Measurements from ENCODE around the gene SMC6. TPM values are rescaled to one million over a fixed set of nuclear protein-coding genes. Genes with fewer than 3 reads are reported as not detected.

Gene SMC6
- total RNA-seq, 4 donors from 2014 or later = 31.0 to 53.6 (median 39.1) TPM

DNA sequence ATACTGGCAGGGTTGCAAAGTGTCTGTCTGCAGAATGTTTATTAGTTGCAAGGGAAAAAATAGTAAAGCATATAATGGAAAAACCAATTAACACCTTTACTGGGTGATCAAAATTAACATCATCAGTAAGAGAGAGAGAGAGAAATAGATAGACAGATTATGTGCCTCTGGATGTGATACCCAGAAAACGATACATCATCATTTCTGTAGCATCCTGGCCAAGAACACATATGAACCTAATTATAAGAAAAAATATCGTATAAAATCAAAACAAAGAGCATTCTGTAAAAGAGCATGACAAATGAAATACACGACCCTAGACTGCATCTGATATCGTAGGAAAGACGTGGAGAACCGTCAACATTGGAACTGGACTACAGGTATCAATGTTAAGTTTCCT, 64.6 kb downstream of the SMC6 start:
- H3K27me3 ChIP-seq = no peaks in the 10 kb centered on the region
- H3K9me3 ChIP-seq = no peaks in the 10 kb centered on the region
- peaks cover 0 to 56% (median 0%) of the 10 kb centered on the region in 3 donors for H3K36me3 ChIP-seq
- TF ChIP-seq, protein P1, sequence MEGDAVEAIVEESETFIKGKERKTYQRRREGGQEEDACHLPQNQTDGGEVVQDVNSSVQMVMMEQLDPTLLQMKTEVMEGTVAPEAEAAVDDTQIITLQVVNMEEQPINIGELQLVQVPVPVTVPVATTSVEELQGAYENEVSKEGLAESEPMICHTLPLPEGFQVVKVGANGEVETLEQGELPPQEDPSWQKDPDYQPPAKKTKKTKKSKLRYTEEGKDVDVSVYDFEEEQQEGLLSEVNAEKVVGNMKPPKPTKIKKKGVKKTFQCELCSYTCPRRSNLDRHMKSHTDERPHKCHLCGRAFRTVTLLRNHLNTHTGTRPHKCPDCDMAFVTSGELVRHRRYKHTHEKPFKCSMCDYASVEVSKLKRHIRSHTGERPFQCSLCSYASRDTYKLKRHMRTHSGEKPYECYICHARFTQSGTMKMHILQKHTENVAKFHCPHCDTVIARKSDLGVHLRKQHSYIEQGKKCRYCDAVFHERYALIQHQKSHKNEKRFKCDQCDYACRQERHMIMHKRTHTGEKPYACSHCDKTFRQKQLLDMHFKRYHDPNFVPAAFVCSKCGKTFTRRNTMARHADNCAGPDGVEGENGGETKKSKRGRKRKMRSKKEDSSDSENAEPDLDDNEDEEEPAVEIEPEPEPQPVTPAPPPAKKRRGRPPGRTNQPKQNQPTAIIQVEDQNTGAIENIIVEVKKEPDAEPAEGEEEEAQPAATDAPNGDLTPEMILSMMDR (IDR thresholded peaks at IDR 0.05) = no peak
- no peak for TF ChIP-seq POLR2A (IDR thresholded peaks at IDR 0.05)
- DNase-seq = no peak
- H3K4me1 ChIP-seq = no peaks in the 10 kb centered on the region
- no peak overlapping the region for H3K27ac ChIP-seq
- H3K4me3 ChIP-seq = no peak overlapping the region

DNA sequence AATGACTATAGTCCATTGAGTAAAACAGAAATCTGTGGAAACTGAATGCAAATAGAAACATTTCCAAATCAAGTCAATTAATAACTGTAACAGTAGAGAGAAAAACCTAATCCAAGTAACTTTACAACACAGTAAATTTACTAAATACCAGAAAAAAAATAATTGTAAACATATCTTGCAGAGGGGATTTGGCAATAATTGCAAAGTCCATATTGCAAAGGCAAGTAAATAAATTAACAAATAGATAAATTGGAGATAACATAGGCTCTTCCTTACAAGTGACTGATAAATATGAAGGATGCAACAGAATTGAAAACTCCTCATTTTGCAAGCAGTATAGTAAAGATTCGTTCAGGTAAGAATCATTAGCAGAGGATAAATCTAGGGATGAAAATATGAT, 65.0 kb downstream of the SMC6 start:
- no peak overlapping the region for H3K27ac ChIP-seq
- TF ChIP-seq, protein P1 (IDR thresholded peaks at IDR 0.05) = no peak
- no peak for TF ChIP-seq POLR2A (IDR thresholded peaks at IDR 0.05)
- no peaks in the 10 kb centered on the region for H3K9me3 ChIP-seq
- H3K4me3 ChIP-seq = no peak overlapping the region
- H3K27me3 ChIP-seq = no peaks in the 10 kb centered on the region
- no peaks in the 10 kb centered on the region for H3K4me1 ChIP-seq
- H3K36me3 ChIP-seq = peaks cover 0 to 57% (median 0%) of the 10 kb centered on the region in 3 donors
- DNase-seq = no peak

DNA sequence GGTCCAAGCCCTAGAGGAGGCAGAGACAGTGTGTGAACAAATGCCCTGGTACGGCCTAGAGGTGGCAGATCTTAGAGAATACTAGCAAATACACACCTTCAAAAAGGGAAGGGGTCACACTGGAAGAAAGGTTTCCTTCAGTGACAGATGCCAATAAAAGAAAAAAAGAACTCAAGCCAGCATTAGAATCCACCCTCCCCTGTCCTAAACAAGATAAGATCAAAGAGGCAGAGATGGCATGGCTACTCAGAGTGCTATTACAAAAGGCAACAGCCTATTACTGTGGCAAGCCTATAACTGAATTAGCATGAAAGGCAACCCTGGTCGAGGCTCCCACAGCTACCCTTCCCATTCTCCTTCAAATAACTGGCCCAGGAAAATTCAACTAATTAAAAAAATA, 69.6 kb downstream of the SMC6 start:
- H3K36me3 ChIP-seq = peaks cover 0 to 50% (median 0%) of the 10 kb centered on the region in 3 donors
- no peaks in the 10 kb centered on the region for H3K4me1 ChIP-seq
- H3K4me3 ChIP-seq = no peak overlapping the region
- no peaks in the 10 kb centered on the region for H3K9me3 ChIP-seq
- no peaks in the 10 kb centered on the region for H3K27me3 ChIP-seq
- TF ChIP-seq POLR2A (IDR thresholded peaks at IDR 0.05) = no peak
- TF ChIP-seq, protein P1 (IDR thresholded peaks at IDR 0.05) = no peak
- no peak for DNase-seq
- no peak overlapping the region for H3K27ac ChIP-seq

DNA sequence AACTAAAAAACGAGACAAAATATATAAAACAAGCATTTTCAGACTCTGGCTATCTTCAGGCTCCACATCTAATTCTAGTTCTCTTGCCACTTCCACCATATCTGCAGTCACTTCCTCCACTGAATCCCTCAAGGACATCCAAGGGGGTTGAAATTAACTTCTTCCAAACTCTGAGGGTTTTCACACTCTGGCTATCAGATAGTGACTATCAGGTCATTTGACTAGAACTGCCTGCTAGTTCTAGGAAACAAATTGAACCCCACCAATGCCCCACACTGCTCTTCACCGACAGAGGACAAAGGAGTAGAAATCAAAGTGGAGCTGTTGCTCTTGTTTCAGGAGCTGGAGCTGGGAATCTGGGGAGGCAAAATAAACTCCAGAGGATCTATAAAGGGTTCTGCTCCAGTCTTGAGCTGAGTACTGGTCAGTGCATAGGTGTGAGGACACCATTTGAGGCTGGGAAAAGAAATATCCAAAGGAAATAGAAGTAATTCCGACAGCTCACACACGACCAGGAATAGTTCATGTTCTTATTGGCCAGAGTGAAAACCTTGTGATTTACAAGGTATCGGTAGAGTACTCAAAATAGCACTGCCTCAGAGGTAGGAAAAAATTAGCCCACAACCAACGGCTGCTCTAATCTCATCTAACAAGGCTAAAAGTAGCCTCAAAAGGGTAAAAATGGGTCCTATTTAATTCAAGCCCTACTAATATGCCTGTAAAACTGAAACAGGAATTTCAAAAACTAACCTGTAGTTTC, 71.3 kb downstream of the SMC6 start:
- H3K27me3 ChIP-seq = no peaks in the 10 kb centered on the region
- no peaks in the 10 kb centered on the region for H3K9me3 ChIP-seq
- H3K4me1 ChIP-seq = no peaks in the 10 kb centered on the region
- H3K36me3 ChIP-seq = peaks cover 0 to 34% (median 0%) of the 10 kb centered on the region in 3 donors
- H3K27ac ChIP-seq = no peak overlapping the region
- H3K4me3 ChIP-seq = no peak overlapping the region
- TF ChIP-seq POLR2A (IDR thresholded peaks at IDR 0.05) = no peak
- TF ChIP-seq, protein P1 (IDR thresholded peaks at IDR 0.05) = no peak
- DNase-seq = no peak

DNA sequence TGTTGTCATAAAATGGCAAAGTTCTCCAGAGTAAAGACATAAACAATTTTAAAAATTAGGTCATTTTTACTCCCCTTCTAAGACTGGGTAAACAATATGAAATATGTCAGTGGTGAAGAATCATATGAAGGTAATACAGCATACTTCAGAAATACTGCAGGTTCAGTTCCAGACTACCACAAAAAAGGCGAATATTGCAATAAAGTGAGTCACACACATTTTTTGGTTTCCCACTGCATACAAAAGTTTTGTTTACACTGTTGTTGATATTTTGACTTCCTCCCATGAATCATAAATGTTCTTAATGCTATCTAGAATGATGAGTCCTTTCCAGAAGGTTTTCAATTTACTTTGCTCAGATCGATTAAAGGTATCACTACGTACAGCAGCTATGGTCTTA, 73.5 kb downstream of the SMC6 start:
- Histone ChIP-seq H3K27me3 (no peaks in the 10 kb centered on the region), H3K27ac (no peak overlapping the region), H3K4me3 (no peak overlapping the region), H3K9me3 (no peaks in the 10 kb centered on the region), H3K4me1 (no peaks in the 10 kb centered on the region), H3K36me3 (peaks cover 0 to 25% (median 0%) of the 10 kb centered on the region in 3 donors)
- DNase-seq = no peak
- TF ChIP-seq, protein P1 (IDR thresholded peaks at IDR 0.05) = no peak
- no peak for TF ChIP-seq POLR2A (IDR thresholded peaks at IDR 0.05)

All from Peyer's patch (tissue), 4 donors.